ENCODE data around the gene FAM163B.

- TF ChIP-seq CTCF (IDR thresholded peaks at IDR 0.05 in 2 of 3, conservative IDR thresholded peaks at IDR 0.05 in 1 of 3; ENCODE audit: insufficient read depth in 2 of 3, low read depth in 1 of 3, low read length in 3 of 3) (no peak), UBTF (IDR thresholded peaks at IDR 0.05; ENCODE audit: borderline replicate concordance in 1 of 2, low read depth in 2 of 2, low read length in 2 of 2) (no peak), E2F6 (IDR thresholded peaks at IDR 0.05; ENCODE audit: borderline replicate concordance in 1 of 2, extremely low read depth in 1 of 2, insufficient read depth in 1 of 2, insufficient read length in 1 of 2, low read depth in 1 of 2, low read length in 1 of 2, poor library complexity in 1 of 2, severe bottlenecking in 1 of 2) (no peak), ZNF143 (CRISPR knock-in tag; IDR thresholded peaks at IDR 0.05) (no peak), REST (IDR thresholded peaks at IDR 0.05; ENCODE audit: borderline replicate concordance) (no peak), REST (CRISPR knock-in tag; IDR thresholded peaks at IDR 0.05; ENCODE audit: low read depth) (no peak), SIN3A (IDR thresholded peaks at IDR 0.05; ENCODE audit: borderline replicate concordance in 2 of 2, control insufficient read depth in 1 of 2, low read depth in 2 of 2, low read length in 2 of 2) (no peak), POLR2A (conservative IDR thresholded peaks at IDR 0.05) (no peak), PML (IDR thresholded peaks at IDR 0.05; ENCODE audit: low read length) (no peak), NR2C1 (IDR thresholded peaks at IDR 0.05) (no peak), NR2C1 (tag; IDR thresholded peaks at IDR 0.05) (no peak), TCF7L2 (IDR thresholded peaks at IDR 0.05; ENCODE audit: low read depth, low read length) (no peak), JUND (IDR thresholded peaks at IDR 0.05; ENCODE audit: borderline replicate concordance, low read depth, low read length) (no peak), JUND (tag; IDR thresholded peaks at IDR 0.05; ENCODE audit: borderline replicate concordance, low read depth, low read length) (no peak), GABPA (tag; conservative IDR thresholded peaks at IDR 0.05; ENCODE audit: low read depth) (no peak)
These were observed 9.6 kb downstream of the FAM163B start for GRCh38 chr9:133599470-133600173.

Data from K562 (cell line).